HL-60 (cell line): ENCODE measurements around the gene SMIM38.

Experiments
- DNase-seq, 2 experiments: peaks; one replicate each; pipeline ENCODE4 v3.0.0-alpha.2; 2010 to 2020; ENCODE audit warnings: low read depth in 1 of 2, low spot score in 1 of 2
- H3K27ac ChIP-seq: fragments of 250-450 bp; sonication (Bioruptor Pico); replicated peaks from 2 replicates; pipeline ENCODE4 v1.5.1; 2020; ENCODE audit warnings: mild to moderate bottlenecking, moderate library complexity
- H3K27me3 ChIP-seq: fragments of 250-450 bp; sonication (Bioruptor Pico); 2 replicates; pipeline ENCODE4 v1.5.1; 2021; ENCODE audit warnings: mild to moderate bottlenecking, moderate library complexity; ENCODE audit not compliant: insufficient read depth, poor library complexity, severe bottlenecking
- H3K4me3 ChIP-seq: replicated peaks from 2 replicates; pipeline ENCODE4 v1.5.1; 2011; ENCODE audit warnings: mild to moderate bottlenecking, control low read depth, low read length; ENCODE audit not compliant: insufficient read depth
- GABPA ChIP-seq: IDR thresholded peaks from 2 replicates; pipeline ENCODE4 v1.6.1; 2012; ENCODE audit warnings: low read depth
- POLR2AphosphoS5 ChIP-seq: IDR thresholded peaks from 2 replicates; pipeline ENCODE4 v1.6.1; 2012; ENCODE audit warnings: low read depth
- REST ChIP-seq: IDR thresholded peaks from 2 replicates; pipeline ENCODE4 v1.6.1; 2012; ENCODE audit warnings: low read depth; ENCODE audit not compliant: insufficient replicate concordance
- SPI1 ChIP-seq: IDR thresholded peaks from 2 replicates; pipeline ENCODE4 v1.6.1; 2012; ENCODE audit warnings: low read depth, mild to moderate bottlenecking, borderline replicate concordance
- TF ChIP-seq, protein P1 (sequence below): IDR thresholded peaks from one replicate; pipeline ENCODE4 v1.5.1; 2011; ENCODE audit warnings: low read length, control low read depth, inconsistent platforms; ENCODE audit not compliant: insufficient read depth

The SMIM38 gene

DNA sequence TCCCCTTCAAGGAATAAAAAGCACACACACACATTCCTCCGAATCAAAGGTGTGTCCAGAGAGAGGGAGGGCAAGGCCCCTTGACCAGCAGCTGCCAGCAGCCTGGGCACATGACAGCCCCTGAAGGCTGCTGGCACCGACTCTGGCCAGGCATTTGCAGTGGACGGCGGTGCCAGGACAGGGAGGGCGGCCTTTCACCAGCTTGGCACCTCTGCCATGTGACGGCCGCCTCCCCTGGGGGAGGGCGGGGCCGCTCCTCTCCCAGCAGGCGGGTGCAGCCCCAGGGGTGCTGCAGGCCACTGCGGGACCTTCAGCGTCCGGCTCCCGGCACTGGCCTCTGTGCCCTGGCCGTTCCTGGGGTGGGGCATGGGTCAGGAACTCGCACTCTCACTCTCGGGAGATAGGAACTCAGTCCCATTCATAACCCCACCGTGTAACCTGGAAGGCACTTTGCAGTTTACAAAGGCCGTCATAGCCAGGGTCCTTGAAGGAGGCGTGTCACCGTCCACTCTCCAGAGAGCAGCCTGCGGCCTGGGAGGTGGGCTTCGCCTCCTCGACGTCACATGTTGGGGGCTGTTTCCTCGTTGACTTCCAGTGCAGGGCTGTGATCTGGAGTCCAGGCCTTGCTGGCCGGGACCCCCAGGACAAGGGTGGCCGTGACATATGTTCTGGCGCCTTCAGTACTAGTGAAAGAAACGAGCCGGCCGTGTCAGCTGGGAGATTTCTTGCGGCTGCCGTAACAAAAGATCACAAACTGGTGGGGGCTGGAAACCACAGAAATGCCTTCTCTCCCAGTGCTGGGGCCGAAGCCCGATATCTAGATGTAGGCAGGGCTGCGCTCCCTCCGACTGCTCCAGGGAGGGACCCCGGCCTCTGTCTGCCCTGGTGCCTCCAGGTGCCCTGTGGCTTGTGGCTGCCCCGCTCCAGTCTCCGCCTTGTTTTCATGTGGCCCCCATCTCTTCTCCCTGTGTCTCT is 39.9 kb upstream of the SMIM38 start:
- Histone ChIP-seq H3K27me3 (no peaks in the 10 kb centered on the region), H3K4me3 (no peak overlapping the region), H3K27ac (no peak overlapping the region)
- DNase-seq, result no peak
- TF ChIP-seq SPI1, result no peak
- no peak for TF ChIP-seq REST
- TF ChIP-seq GABPA, result no peak
- no peak for TF ChIP-seq POLR2AphosphoS5
- TF ChIP-seq, protein P1, sequence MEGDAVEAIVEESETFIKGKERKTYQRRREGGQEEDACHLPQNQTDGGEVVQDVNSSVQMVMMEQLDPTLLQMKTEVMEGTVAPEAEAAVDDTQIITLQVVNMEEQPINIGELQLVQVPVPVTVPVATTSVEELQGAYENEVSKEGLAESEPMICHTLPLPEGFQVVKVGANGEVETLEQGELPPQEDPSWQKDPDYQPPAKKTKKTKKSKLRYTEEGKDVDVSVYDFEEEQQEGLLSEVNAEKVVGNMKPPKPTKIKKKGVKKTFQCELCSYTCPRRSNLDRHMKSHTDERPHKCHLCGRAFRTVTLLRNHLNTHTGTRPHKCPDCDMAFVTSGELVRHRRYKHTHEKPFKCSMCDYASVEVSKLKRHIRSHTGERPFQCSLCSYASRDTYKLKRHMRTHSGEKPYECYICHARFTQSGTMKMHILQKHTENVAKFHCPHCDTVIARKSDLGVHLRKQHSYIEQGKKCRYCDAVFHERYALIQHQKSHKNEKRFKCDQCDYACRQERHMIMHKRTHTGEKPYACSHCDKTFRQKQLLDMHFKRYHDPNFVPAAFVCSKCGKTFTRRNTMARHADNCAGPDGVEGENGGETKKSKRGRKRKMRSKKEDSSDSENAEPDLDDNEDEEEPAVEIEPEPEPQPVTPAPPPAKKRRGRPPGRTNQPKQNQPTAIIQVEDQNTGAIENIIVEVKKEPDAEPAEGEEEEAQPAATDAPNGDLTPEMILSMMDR, result no peak

DNA sequence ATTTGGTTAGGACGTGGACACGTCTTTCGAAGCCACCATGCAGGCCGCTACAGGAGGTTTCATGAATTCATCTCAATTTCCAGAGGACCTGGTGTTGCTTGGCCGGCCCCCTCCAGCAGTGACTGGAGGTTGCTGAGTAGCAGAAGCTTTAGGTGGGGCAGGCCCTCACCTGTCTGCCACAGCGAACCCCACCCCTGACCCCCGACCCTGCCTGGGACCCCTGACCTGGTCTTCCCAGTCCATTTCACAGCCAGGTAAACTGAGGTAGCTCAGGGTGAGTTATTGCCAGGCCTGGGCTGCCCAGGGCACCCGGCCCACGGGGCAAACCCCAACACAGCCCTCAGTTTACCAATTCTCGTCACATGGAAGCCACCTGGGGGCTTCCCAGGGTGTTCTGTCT is 39.1 kb upstream of the SMIM38 start:
- no peak overlapping the region for H3K27ac ChIP-seq
- H3K27me3 ChIP-seq, result no peaks in the 10 kb centered on the region
- no peak overlapping the region for H3K4me3 ChIP-seq
- TF ChIP-seq GABPA (no peak), POLR2AphosphoS5 (no peak), SPI1 (no peak), REST (no peak)
- TF ChIP-seq, protein P1, result no peak
- DNase-seq, result no peak

- Histone ChIP-seq H3K27me3 (no peaks in the 10 kb centered on the region), H3K27ac (no peak overlapping the region), H3K4me3 (no peak overlapping the region)
- no peak for TF ChIP-seq GABPA
- TF ChIP-seq POLR2AphosphoS5, result no peak
- TF ChIP-seq SPI1, result no peak
- TF ChIP-seq, protein P1, result no peak
- TF ChIP-seq REST, result no peak
- DNase-seq, result no peak
Measured at GRCh38 chr11:69119190-69119589, 36.5 kb upstream of the SMIM38 start.
